ENCODE results near the gene RIPPLY3. TPM values are rescaled to one million over a fixed set of nuclear protein-coding genes. Genes with fewer than 3 reads are reported as not detected.

The RIPPLY3 gene
- total RNA-seq, 1 donor from 2014 or later: not detected

DNA sequence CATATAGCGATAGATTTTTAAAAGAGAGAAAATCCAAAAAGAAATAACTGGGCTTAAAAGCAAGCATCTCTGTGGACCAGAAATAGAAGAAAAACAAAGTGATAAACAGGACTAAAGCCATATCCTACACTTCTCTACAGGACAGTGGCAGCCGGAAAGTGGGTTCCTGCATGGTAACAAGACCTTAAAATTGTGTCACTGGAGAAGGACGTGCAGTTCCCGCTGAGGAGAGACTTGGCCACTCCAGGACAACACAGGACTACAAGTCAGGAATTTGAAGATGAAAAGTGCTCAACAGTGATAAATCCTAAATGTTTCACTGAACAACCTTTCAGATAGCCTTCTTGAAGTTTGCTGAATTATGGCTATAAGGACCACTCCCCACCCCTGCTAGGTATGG, 38.1 kb upstream of the RIPPLY3 start:
- Histone ChIP-seq H3K4me1 (ENCODE audit: insufficient read depth, low read length) (no peaks in the 10 kb centered on the region), H3K4me2 (ENCODE audit: low read length) (no peak overlapping the region), H3K27me3 (ENCODE audit: insufficient read depth, low read length) (no peaks in the 10 kb centered on the region), H3K4me3 (ENCODE audit: insufficient read depth, low read depth, low read length) (no peak overlapping the region), H3K79me2 (ENCODE audit: insufficient read depth, low read length) (peaks cover 10% of the 10 kb centered on the region), H3K27ac (ENCODE audit: low read depth, low read length) (no peak overlapping the region), H3K36me3 (ENCODE audit: insufficient read depth, low read length) (no peaks in the 10 kb centered on the region), H4K20me1 (ENCODE audit: insufficient read depth, low read length) (no peaks in the 10 kb centered on the region), H3K9ac (ENCODE audit: low read length) (no peak overlapping the region), H2AFZ (ENCODE audit: low read depth, low read length) (no peak overlapping the region), H3K9me3 (ENCODE audit: insufficient read depth, low read depth, low read length) (no peaks in the 10 kb centered on the region)
- TF ChIP-seq, protein P1, sequence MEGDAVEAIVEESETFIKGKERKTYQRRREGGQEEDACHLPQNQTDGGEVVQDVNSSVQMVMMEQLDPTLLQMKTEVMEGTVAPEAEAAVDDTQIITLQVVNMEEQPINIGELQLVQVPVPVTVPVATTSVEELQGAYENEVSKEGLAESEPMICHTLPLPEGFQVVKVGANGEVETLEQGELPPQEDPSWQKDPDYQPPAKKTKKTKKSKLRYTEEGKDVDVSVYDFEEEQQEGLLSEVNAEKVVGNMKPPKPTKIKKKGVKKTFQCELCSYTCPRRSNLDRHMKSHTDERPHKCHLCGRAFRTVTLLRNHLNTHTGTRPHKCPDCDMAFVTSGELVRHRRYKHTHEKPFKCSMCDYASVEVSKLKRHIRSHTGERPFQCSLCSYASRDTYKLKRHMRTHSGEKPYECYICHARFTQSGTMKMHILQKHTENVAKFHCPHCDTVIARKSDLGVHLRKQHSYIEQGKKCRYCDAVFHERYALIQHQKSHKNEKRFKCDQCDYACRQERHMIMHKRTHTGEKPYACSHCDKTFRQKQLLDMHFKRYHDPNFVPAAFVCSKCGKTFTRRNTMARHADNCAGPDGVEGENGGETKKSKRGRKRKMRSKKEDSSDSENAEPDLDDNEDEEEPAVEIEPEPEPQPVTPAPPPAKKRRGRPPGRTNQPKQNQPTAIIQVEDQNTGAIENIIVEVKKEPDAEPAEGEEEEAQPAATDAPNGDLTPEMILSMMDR (IDR thresholded peaks at IDR 0.05; ENCODE audit: insufficient read depth, low read depth, low read length): no peak
- TF ChIP-seq EZH2 (IDR thresholded peaks at IDR 0.05; ENCODE audit: insufficient read depth, low read length): no peak
- Mint-ChIP-seq H3K4me1 (ENCODE audit: low read depth, unreplicated experiment) (peaks cover 5% of the 10 kb centered on the region), H3K27ac (ENCODE audit: unreplicated experiment) (no peak overlapping the region), H3K36me3 (ENCODE audit: low read depth, unreplicated experiment) (no peaks in the 10 kb centered on the region), H3K4me3 (ENCODE audit: unreplicated experiment) (no peak overlapping the region), H3K9me3 (ENCODE audit: unreplicated experiment) (no peaks in the 10 kb centered on the region), H3K27me3 (ENCODE audit: low read depth, unreplicated experiment) (no peaks in the 10 kb centered on the region)
- no peak for FAIRE-seq
- no peak for DNase-seq (ENCODE audit: low read depth)

DNA sequence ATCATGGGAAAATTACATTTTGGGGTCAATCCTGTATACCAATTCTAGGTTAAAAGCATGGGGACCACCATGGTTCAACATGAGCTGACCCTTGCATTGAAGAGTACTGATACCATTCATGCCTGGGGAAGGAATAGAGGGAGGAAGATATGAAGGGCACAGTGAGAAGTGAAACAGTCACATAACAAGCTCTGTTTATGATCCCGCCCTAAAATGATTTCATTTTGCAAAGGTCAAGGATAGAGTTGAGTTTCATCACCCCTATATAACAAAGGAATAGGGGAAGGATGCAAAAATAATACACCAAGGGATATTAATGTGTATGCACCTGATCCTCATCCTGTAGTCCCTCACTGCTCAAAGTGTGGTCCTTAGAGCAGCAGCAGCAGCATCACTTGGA, 37.5 kb upstream of the RIPPLY3 start:
- Mint-ChIP-seq H3K27ac (ENCODE audit: unreplicated experiment) (no peak overlapping the region), H3K4me1 (ENCODE audit: low read depth, unreplicated experiment) (peaks cover 5% of the 10 kb centered on the region), H3K4me3 (ENCODE audit: unreplicated experiment) (no peak overlapping the region), H3K9me3 (ENCODE audit: unreplicated experiment) (no peaks in the 10 kb centered on the region), H3K36me3 (ENCODE audit: low read depth, unreplicated experiment) (no peaks in the 10 kb centered on the region), H3K27me3 (ENCODE audit: low read depth, unreplicated experiment) (no peaks in the 10 kb centered on the region)
- H3K9ac ChIP-seq (ENCODE audit: low read length): no peak overlapping the region
- no peaks in the 10 kb centered on the region for H3K4me1 ChIP-seq (ENCODE audit: insufficient read depth, low read length)
- TF ChIP-seq, protein P1 (IDR thresholded peaks at IDR 0.05; ENCODE audit: insufficient read depth, low read depth, low read length): no peak
- no peak for TF ChIP-seq EZH2 (IDR thresholded peaks at IDR 0.05; ENCODE audit: insufficient read depth, low read length)
- H4K20me1 ChIP-seq (ENCODE audit: insufficient read depth, low read length): no peaks in the 10 kb centered on the region
- H3K27me3 ChIP-seq (ENCODE audit: insufficient read depth, low read length): no peaks in the 10 kb centered on the region
- DNase-seq (ENCODE audit: low read depth) (no peak), FAIRE-seq (no peak)
- H3K9me3 ChIP-seq (ENCODE audit: insufficient read depth, low read depth, low read length): no peaks in the 10 kb centered on the region
- no peaks in the 10 kb centered on the region for H3K36me3 ChIP-seq (ENCODE audit: insufficient read depth, low read length)
- H3K79me2 ChIP-seq (ENCODE audit: insufficient read depth, low read length): peaks cover 10% of the 10 kb centered on the region
- no peak overlapping the region for H3K4me2 ChIP-seq (ENCODE audit: low read length)
- no peak overlapping the region for H3K27ac ChIP-seq (ENCODE audit: low read depth, low read length)
- H2AFZ ChIP-seq (ENCODE audit: low read depth, low read length): no peak overlapping the region
- H3K4me3 ChIP-seq (ENCODE audit: insufficient read depth, low read depth, low read length): no peak overlapping the region

DNA sequence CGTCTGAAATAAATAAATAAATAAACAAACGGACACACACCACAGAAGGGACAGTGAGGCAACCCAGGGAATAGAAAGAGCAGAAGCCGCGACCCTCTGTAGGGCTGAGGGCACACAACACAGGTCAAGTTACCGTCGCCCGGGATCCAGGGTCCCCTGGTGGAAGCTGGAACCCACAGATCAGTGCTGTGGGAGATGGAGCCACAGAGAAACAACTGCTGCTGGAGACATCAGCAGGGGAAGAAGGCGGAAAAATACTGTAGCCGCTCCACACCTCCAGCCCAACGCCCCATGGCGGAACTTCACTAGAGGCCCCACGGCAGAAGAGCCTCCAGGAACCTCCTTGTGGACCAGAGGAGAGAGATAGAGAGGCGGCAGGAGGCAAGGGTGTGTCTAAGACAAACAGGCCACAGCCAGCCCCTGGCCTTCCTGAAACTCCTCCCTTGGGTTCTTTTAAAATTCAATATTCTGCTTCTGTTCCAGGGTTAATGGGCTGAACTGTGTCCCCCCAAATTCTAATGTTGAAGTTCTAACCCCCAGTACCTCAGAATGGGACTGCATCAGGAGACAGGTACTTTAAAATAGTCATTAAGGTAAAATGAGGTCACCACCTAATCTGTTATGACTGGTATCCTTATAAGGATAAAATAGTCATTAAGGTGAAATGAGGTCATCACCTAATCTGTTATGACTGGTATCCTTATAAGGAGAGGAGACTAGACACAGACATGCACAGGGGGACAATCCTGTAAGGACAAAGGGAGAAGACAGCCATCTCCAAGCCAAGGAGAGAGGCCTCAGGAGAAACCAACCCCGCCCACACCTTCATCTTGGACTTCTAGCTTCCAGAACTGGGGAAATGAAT, 32.3 kb upstream of the RIPPLY3 start:
- FAIRE-seq (no peak), DNase-seq (ENCODE audit: low read depth) (no peak)
- H3K4me1 ChIP-seq (ENCODE audit: insufficient read depth, low read length): peaks cover 5% of the 10 kb centered on the region
- H3K9ac ChIP-seq (ENCODE audit: low read length): no peak overlapping the region
- no peaks in the 10 kb centered on the region for H3K79me2 ChIP-seq (ENCODE audit: insufficient read depth, low read length)
- Mint-ChIP-seq H3K36me3 (ENCODE audit: low read depth, unreplicated experiment) (peaks cover 4% of the 10 kb centered on the region), H3K4me1 (ENCODE audit: low read depth, unreplicated experiment) (peaks cover 9% of the 10 kb centered on the region), H3K27me3 (ENCODE audit: low read depth, unreplicated experiment) (no peaks in the 10 kb centered on the region), H3K4me3 (ENCODE audit: unreplicated experiment) (no peak overlapping the region), H3K9me3 (ENCODE audit: unreplicated experiment) (no peaks in the 10 kb centered on the region), H3K27ac (ENCODE audit: unreplicated experiment) (no peak overlapping the region)
- TF ChIP-seq, protein P1 (IDR thresholded peaks at IDR 0.05; ENCODE audit: insufficient read depth, low read depth, low read length): no peak
- TF ChIP-seq EZH2 (IDR thresholded peaks at IDR 0.05; ENCODE audit: insufficient read depth, low read length): no peak
- no peaks in the 10 kb centered on the region for H3K27me3 ChIP-seq (ENCODE audit: insufficient read depth, low read length)
- H3K4me2 ChIP-seq (ENCODE audit: low read length): no peak overlapping the region
- no peak overlapping the region for H3K4me3 ChIP-seq (ENCODE audit: insufficient read depth, low read depth, low read length)
- H2AFZ ChIP-seq (ENCODE audit: low read depth, low read length): no peak overlapping the region
- no peaks in the 10 kb centered on the region for H3K9me3 ChIP-seq (ENCODE audit: insufficient read depth, low read depth, low read length)
- H3K27ac ChIP-seq (ENCODE audit: low read depth, low read length): no peak overlapping the region
- peaks cover 5% of the 10 kb centered on the region for H4K20me1 ChIP-seq (ENCODE audit: insufficient read depth, low read length)
- H3K36me3 ChIP-seq (ENCODE audit: insufficient read depth, low read length): no peaks in the 10 kb centered on the region
